Measurements from ENCODE around the gene HPGDS. TPM values are rescaled to one million over a fixed set of nuclear protein-coding genes. Genes with fewer than 3 reads are reported as not detected.

Gene HPGDS
- total RNA-seq, 4 donors from 2014 or later: 3.2 to 8.5 (median 3.6) TPM; not detected in 1

GRCh38 chr4:94251094-94251493 is 91.5 kb downstream of the HPGDS start:
- H3K27ac ChIP-seq: no peak overlapping the region
- no peaks in the 10 kb centered on the region for H3K9me3 ChIP-seq
- H3K27me3 ChIP-seq: no peaks in the 10 kb centered on the region
- no peaks in the 10 kb centered on the region for H3K4me1 ChIP-seq
- H3K36me3 ChIP-seq: no peaks in the 10 kb centered on the region
- H3K4me3 ChIP-seq: no peak overlapping the region
- intact Hi-C loops (cut with DNase I; ENCODE audit: low total_unique reads): no loop called here
- no peak for TF ChIP-seq POLR2A (IDR thresholded peaks at IDR 0.05)
- TF ChIP-seq CTCF (IDR thresholded peaks at IDR 0.05): no peak
- no peak for DNase-seq

Other genes starting within 250 kb of the HPGDS start
- gene SMARCAD1, start 135.0 kb downstream of the HPGDS start, total RNA-seq: 10 to 100 TPM; 14.9 to 84.9 (median 23.5) TPM
- 100 to 1,000 TPM in 3 of 4 donors, 10 to 100 TPM in 1; 90.8 to 571 (median 351) TPM for gene PDLIM5, start 109.1 kb upstream of the HPGDS start, total RNA-seq